Measurements from ENCODE around the gene COA1.
A peak's percentile ranks its signal among the peaks of the same experiment; 100 is the strongest.

The COA1 gene

GRCh38 chr7:43666938-43667337 is 62.4 kb downstream of the COA1 start:
- Histone ChIP-seq H3K79me2 (ENCODE audit: insufficient read depth, low read length) (peaks cover 98% of the 10 kb centered on the region), H4K20me1 (ENCODE audit: low read depth, low read length) (no peaks in the 10 kb centered on the region), H3K36me3 (ENCODE audit: low read length) (peaks cover 51% of the 10 kb centered on the region), H3K27me3 (ENCODE audit: low read length) (no peaks in the 10 kb centered on the region), H3K9ac (ENCODE audit: low read length) (no peak overlapping the region), H3F3A (ENCODE audit: insufficient read depth) (peaks cover 65% of the 10 kb centered on the region), H3K27ac (ENCODE audit: low read depth, low read length) (peak overlapping the region; percentile 93), H3K4me3 (ENCODE audit: insufficient read depth, low read length, poor library complexity, severe bottlenecking) (no peak overlapping the region), H3K9me3 (ENCODE audit: insufficient read depth, low read length) (peaks cover 25% of the 10 kb centered on the region; the same call in 1 of the 2 replicates), H3K9me2 (replicated peaks; ENCODE audit: insufficient read depth, low read length) (no peaks in the 10 kb centered on the region), H3K4me2 (ENCODE audit: low read depth, low read length, poor library complexity, severe bottlenecking) (no peak overlapping the region), H2AFZ (ENCODE audit: low read depth, low read length, severe bottlenecking) (no peak overlapping the region)
- no peak for TF ChIP-seq EZH2phosphoT487 (conservative IDR thresholded peaks at IDR 0.05; ENCODE audit: low read length)
- TF ChIP-seq CTCF (IDR thresholded peaks at IDR 0.05; ENCODE audit: insufficient read depth, low read length, poor library complexity, severe bottlenecking), result no peak

GRCh38 chr7:43664681-43665080 is 64.6 kb downstream of the COA1 start:
- Histone ChIP-seq H3K27me3 (ENCODE audit: low read length) (no peaks in the 10 kb centered on the region), H3F3A (ENCODE audit: insufficient read depth) (peaks cover 55% of the 10 kb centered on the region), H3K9me2 (replicated peaks; ENCODE audit: insufficient read depth, low read length) (no peaks in the 10 kb centered on the region), H3K4me2 (ENCODE audit: low read depth, low read length, poor library complexity, severe bottlenecking) (peak overlapping the region; percentile 49), H3K4me3 (ENCODE audit: insufficient read depth, low read length, poor library complexity, severe bottlenecking) (no peak overlapping the region), H3K27ac (ENCODE audit: low read depth, low read length) (peak overlapping the region; percentile 93), H3K9ac (ENCODE audit: low read length) (peak overlapping the region; percentile 35), H4K20me1 (ENCODE audit: low read depth, low read length) (no peaks in the 10 kb centered on the region), H3K79me2 (ENCODE audit: insufficient read depth, low read length) (peaks cover 98% of the 10 kb centered on the region), H3K9me3 (ENCODE audit: insufficient read depth, low read length) (peaks cover 15% of the 10 kb centered on the region; the same call in 1 of the 2 replicates), H3K36me3 (ENCODE audit: low read length) (peaks cover 31% of the 10 kb centered on the region), H2AFZ (ENCODE audit: low read depth, low read length, severe bottlenecking) (no peak overlapping the region)
- TF ChIP-seq CTCF (IDR thresholded peaks at IDR 0.05; ENCODE audit: insufficient read depth, low read length, poor library complexity, severe bottlenecking) (no peak), EZH2phosphoT487 (conservative IDR thresholded peaks at IDR 0.05; ENCODE audit: low read length) (no peak)

GRCh38 chr7:43660141-43660540 is 69.2 kb downstream of the COA1 start:
- Histone ChIP-seq H2AFZ (ENCODE audit: low read depth, low read length, severe bottlenecking) (no peak overlapping the region), H3K4me3 (ENCODE audit: insufficient read depth, low read length, poor library complexity, severe bottlenecking) (no peak overlapping the region), H3K79me2 (ENCODE audit: insufficient read depth, low read length) (peaks cover 89% of the 10 kb centered on the region), H3K9ac (ENCODE audit: low read length) (peak overlapping the region; percentile 50), H3K27me3 (ENCODE audit: low read length) (no peaks in the 10 kb centered on the region), H3K36me3 (ENCODE audit: low read length) (0 out of 2 replicates have a peak, but pooled peaks cover 13% of the 10 kb centered on the region), H3F3A (ENCODE audit: insufficient read depth) (peaks cover 41% of the 10 kb centered on the region), H3K9me2 (replicated peaks; ENCODE audit: insufficient read depth, low read length) (no peaks in the 10 kb centered on the region), H3K27ac (ENCODE audit: low read depth, low read length) (peak overlapping the region; percentile 81), H4K20me1 (ENCODE audit: low read depth, low read length) (no peaks in the 10 kb centered on the region), H3K9me3 (ENCODE audit: insufficient read depth, low read length) (no peaks in the 10 kb centered on the region), H3K4me2 (ENCODE audit: low read depth, low read length, poor library complexity, severe bottlenecking) (peak overlapping the region; percentile 50)
- TF ChIP-seq CTCF (IDR thresholded peaks at IDR 0.05; ENCODE audit: insufficient read depth, low read length, poor library complexity, severe bottlenecking), result no peak
- no peak for TF ChIP-seq EZH2phosphoT487 (conservative IDR thresholded peaks at IDR 0.05; ENCODE audit: low read length)

Measured in SU-DHL-6 (cell line).